ENCODE results near the gene SEL1L3.

DNA sequence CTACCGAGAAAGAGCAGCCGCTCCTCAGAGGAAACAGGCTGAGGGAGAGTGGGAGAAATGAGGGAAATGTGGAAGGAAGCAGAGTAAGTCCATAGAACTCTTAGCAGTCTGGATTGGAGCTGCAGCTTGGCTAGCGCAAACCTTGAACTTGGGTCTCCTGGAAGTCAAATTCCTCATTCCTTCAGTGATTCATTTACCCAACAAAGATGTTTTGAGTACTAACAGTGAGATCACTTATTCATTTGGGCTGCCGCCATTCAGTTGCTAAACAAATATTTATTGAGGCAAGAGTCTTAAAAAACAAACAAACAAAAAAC is 51.5 kb downstream of the SEL1L3 start:
- no peak for TF ChIP-seq ZNF569 (CRISPR knock-in tag; IDR thresholded peaks at IDR 0.05; ENCODE audit: borderline replicate concordance)
- TF ChIP-seq ZNF460 (CRISPR knock-in tag; IDR thresholded peaks at IDR 0.05; ENCODE audit: borderline replicate concordance): no peak
- no peak for TF ChIP-seq TBP (CRISPR knock-in tag; IDR thresholded peaks at IDR 0.05)
- no peak for TF ChIP-seq KMT2B (CRISPR knock-in tag; IDR thresholded peaks at IDR 0.05)
- no peak for TF ChIP-seq SMAD1 (CRISPR knock-in tag; IDR thresholded peaks at IDR 0.05; ENCODE audit: borderline replicate concordance, low read depth)
- no peak for TF ChIP-seq RAD21 (CRISPR knock-in tag; IDR thresholded peaks at IDR 0.05)

Measured in HepG2 (cell line).